Panc1 (cell line): ENCODE data around the gene KRTAP12-3. TPM values are rescaled to one million over a fixed set of nuclear protein-coding genes. Genes with fewer than 3 reads are reported as not detected.

Experiments used
- ATAC-seq: fragments of 200-7000 bp; cut with Tn5 transposase; 2 replicates; pipeline ENCODE4 v1.9.1; 2020; ENCODE audit warnings: mild to moderate bottlenecking, moderate library complexity
- BruUV-seq: library from RNA; stranded (reverse); fragments of 400-500 nt; replicated peaks from 2 replicates; lab custom pipeline; 2021; lab: Mats Ljungman, UMichigan
- CTCF ChIA-PET: fragments of 300-600 bp; sonication (Branson Sonifier 250); formaldehyde crosslinking; loops from one replicate; lab custom pipeline; 2022; ENCODE audit warnings: antibody characterized with exemption; lab: Charles Lee
- POLR2A ChIA-PET: fragments of 300-600 bp; sonication (Branson Sonifier 250); formaldehyde crosslinking; loops from one replicate; lab custom pipeline; 2022; ENCODE audit warnings: antibody characterized with exemption; lab: Charles Lee
- DNase-seq: peaks from one replicate; pipeline ENCODE4 v3.0.0-alpha.2; 2010; ENCODE audit warnings: low read depth, low spot score
- H3K27ac ChIP-seq: 2 replicates; pipeline ENCODE4 v1.5.1; 2011; ENCODE audit warnings: mild to moderate bottlenecking, low read length, inconsistent platforms
- H3K27me3 ChIP-seq: fragments of 200-500 bp; sonication (Bioruptor generic); 2 replicates; pipeline ENCODE4 v1.6.0; 2014; ENCODE audit warnings: low read length, inconsistent platforms; ENCODE audit not compliant: control insufficient read depth, insufficient read depth
- H3K36me3 ChIP-seq: fragments of 200-500 bp; sonication (Bioruptor generic); 2 replicates; pipeline ENCODE4 v1.5.1; 2014; ENCODE audit warnings: inconsistent platforms, mild to moderate bottlenecking, low read length, moderate library complexity; ENCODE audit not compliant: control insufficient read depth, insufficient read depth
- H3K4me1 ChIP-seq: 2 replicates; pipeline ENCODE4 v1.5.1; 2011; ENCODE audit warnings: inconsistent platforms, mild to moderate bottlenecking, low read length, moderate library complexity; ENCODE audit not compliant: control insufficient read depth, insufficient read depth
- H3K4me3 ChIP-seq, 2 experiments: 2 replicates each; pipeline ENCODE4 v1.5.1; 2011 to 2012; ENCODE audit warnings: low read depth in 2 of 2, low read length in 2 of 2, mild to moderate bottlenecking in 2 of 2, inconsistent platforms in 1 of 2, moderate library complexity in 1 of 2
- H3K9me3 ChIP-seq: fragments of 200-500 bp; sonication (Bioruptor generic); 2 replicates; pipeline ENCODE4 v1.5.1; 2014; ENCODE audit warnings: low read depth, mild to moderate bottlenecking, inconsistent platforms, low read length, moderate library complexity; ENCODE audit not compliant: control insufficient read depth, insufficient read depth
- CTCF ChIP-seq: fragments of 450-650 bp; IDR thresholded peaks from 2 replicates; pipeline ENCODE4 v1.5.1; 2017; ENCODE audit warnings: mild to moderate bottlenecking
- POLR2AphosphoS5 ChIP-seq: IDR thresholded peaks from 2 replicates; pipeline ENCODE4 v1.6.1; 2012; ENCODE audit warnings: mild to moderate bottlenecking, low read depth, low read length, moderate library complexity
- SIN3A ChIP-seq: IDR thresholded peaks from 2 replicates; pipeline ENCODE4 v1.6.1; 2012; ENCODE audit warnings: low read depth, mild to moderate bottlenecking, low read length, moderate library complexity, borderline replicate concordance; ENCODE audit not compliant: insufficient read depth
- TCF7L2 ChIP-seq: IDR thresholded peaks from 2 replicates; pipeline ENCODE4 v1.6.1; 2011; ENCODE audit warnings: mild to moderate bottlenecking, low read depth, low read length, inconsistent platforms
- in situ Hi-C: cut with HindIII; loops from 2 replicates; pipeline ENCODE4 v1.10.0; 2016; ENCODE audit warnings: low sequenced_read_pairs, low pct_unique_long_range_greater_than_20kb
- intact Hi-C: fragments of 100-400 bp; cut with micrococcal nuclease; formaldehyde crosslinking; loops from one replicate; pipeline ENCODE4 v1.10.0; 2022; ENCODE audit not compliant: unreplicated experiment
- total RNA-seq: library from RNA; stranded (reverse); gene quantifications from one replicate; pipeline ENCODE4 v1.2.1, GENCODE V29; 2021; ENCODE audit not compliant: unreplicated experiment
- TF ChIP-seq, protein P1 (sequence below), 2 experiments: IDR thresholded peaks; 2 replicates each; pipeline ENCODE4 v1.6.1; 2011 to 2012; ENCODE audit warnings: low read depth in 2 of 2, control low read depth in 1 of 2, low read length in 1 of 2, mild to moderate bottlenecking in 1 of 2, moderate library complexity in 1 of 2; ENCODE audit not compliant: insufficient read depth in 1 of 2

Gene KRTAP12-3
- total RNA-seq, 1 experiment from 2014 or later = not detected

- TF ChIP-seq TCF7L2 = no peak
- TF ChIP-seq, protein P1, sequence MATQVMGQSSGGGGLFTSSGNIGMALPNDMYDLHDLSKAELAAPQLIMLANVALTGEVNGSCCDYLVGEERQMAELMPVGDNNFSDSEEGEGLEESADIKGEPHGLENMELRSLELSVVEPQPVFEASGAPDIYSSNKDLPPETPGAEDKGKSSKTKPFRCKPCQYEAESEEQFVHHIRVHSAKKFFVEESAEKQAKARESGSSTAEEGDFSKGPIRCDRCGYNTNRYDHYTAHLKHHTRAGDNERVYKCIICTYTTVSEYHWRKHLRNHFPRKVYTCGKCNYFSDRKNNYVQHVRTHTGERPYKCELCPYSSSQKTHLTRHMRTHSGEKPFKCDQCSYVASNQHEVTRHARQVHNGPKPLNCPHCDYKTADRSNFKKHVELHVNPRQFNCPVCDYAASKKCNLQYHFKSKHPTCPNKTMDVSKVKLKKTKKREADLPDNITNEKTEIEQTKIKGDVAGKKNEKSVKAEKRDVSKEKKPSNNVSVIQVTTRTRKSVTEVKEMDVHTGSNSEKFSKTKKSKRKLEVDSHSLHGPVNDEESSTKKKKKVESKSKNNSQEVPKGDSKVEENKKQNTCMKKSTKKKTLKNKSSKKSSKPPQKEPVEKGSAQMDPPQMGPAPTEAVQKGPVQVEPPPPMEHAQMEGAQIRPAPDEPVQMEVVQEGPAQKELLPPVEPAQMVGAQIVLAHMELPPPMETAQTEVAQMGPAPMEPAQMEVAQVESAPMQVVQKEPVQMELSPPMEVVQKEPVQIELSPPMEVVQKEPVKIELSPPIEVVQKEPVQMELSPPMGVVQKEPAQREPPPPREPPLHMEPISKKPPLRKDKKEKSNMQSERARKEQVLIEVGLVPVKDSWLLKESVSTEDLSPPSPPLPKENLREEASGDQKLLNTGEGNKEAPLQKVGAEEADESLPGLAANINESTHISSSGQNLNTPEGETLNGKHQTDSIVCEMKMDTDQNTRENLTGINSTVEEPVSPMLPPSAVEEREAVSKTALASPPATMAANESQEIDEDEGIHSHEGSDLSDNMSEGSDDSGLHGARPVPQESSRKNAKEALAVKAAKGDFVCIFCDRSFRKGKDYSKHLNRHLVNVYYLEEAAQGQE (IDR thresholded peaks at IDR 0.05; ENCODE audit: insufficient read depth in 1 of 2, low read depth in 2 of 2, low read length in 1 of 2) = no peak
- no peak for TF ChIP-seq POLR2AphosphoS5
- TF ChIP-seq CTCF = no peak
- TF ChIP-seq SIN3A = no peak
- no peak overlapping the region for H3K27ac ChIP-seq
- no peak overlapping the region for H3K4me3 ChIP-seq
- intact Hi-C loops = no loop called here
- no peaks in the 10 kb centered on the region for H3K4me1 ChIP-seq
- H3K36me3 ChIP-seq = no peaks in the 10 kb centered on the region
- in situ Hi-C loops = no loop called here
- ATAC-seq = 0 out of 2 replicates have a peak, but pooled peaks have one; percentile 40
- no peaks in the 10 kb centered on the region for H3K9me3 ChIP-seq
- POLR2A ChIA-PET = no interaction called here
- no peaks in the 10 kb centered on the region for H3K27me3 ChIP-seq
- DNase-seq = no peak
- no TSS peak for BruUV-seq
- CTCF ChIA-PET = no interaction called here
Measured at GRCh38 chr21:44702973-44703730, 45.4 kb downstream of the KRTAP12-3 start.

DNA sequence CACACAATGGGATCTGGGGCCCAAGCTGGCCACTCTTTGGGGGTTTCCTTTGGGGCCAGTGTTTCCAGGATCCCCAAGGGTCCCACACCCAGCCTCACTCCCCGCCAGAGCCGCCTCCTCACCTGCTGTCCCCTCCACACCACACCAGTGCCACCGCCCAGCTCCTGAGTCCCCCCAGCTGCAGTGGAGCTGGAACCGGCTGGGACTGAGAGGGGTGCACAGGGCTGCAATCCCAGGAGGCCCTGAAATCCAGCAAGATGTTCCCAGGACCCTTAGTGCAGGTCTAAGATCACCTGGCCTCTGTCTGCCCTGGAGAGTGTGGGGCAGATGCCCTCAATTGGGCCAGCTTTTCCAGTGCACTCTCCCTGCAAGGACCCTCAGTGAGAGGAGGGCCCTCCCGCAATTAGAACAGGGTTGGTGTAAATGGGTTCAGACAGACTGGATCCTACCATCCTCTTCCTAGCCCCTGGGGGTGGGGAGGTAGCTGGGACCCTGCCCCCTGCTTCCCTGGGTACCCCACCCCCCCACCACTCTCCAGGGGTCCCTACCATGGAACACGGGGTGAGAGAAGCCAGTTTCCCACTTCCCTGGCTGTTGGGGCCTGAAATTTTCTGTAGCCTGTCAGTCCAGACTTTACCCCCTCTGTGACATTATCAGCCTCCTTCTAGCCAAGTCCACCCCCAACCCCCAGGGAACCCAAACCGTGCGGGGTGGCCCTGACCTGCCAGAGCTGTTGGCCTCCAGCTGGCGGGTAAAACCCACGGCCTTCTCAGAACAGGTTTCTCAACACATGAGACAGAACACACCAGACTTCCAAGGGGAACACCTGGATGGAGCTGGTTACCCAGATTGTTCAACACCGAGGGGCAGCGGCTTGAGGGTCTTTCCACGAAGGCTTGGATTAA lies 46.3 kb downstream of the KRTAP12-3 start:
- Histone ChIP-seq H3K36me3 (no peaks in the 10 kb centered on the region), H3K27me3 (no peaks in the 10 kb centered on the region), H3K4me1 (no peaks in the 10 kb centered on the region; the same call in 1 of the 2 replicates), H3K9me3 (no peaks in the 10 kb centered on the region), H3K4me3 (no peak overlapping the region), H3K27ac (no peak overlapping the region)
- DNase-seq = no peak
- in situ Hi-C loops = no loop called here
- BruUV-seq = no TSS peak
- TF ChIP-seq TCF7L2 = no peak
- TF ChIP-seq, protein P1 (IDR thresholded peaks at IDR 0.05; ENCODE audit: insufficient read depth in 1 of 2, low read depth in 2 of 2, low read length in 1 of 2) = no peak
- TF ChIP-seq SIN3A = no peak
- TF ChIP-seq CTCF = no peak
- CTCF ChIA-PET = no interaction called here
- intact Hi-C loops = no loop called here
- no peak for ATAC-seq
- POLR2A ChIA-PET = no interaction called here
